IPS-15b (cell line): Measurements from ENCODE around the gene SYNE1.

Source experiments
- H3K27me3 ChIP-seq: one replicate; pipeline ENCODE4 v1.6.1; 2013; ENCODE audit warnings: low read length; ENCODE audit not compliant: control insufficient read depth, insufficient read depth
- H3K36me3 ChIP-seq: one replicate; pipeline ENCODE4 v1.6.1; 2013; ENCODE audit warnings: low read length; ENCODE audit not compliant: control insufficient read depth, insufficient read depth
- H3K4me1 ChIP-seq: one replicate; pipeline ENCODE4 v1.6.1; 2013; ENCODE audit warnings: mild to moderate bottlenecking, low read length; ENCODE audit not compliant: control insufficient read depth, insufficient read depth
- H3K4me3 ChIP-seq: one replicate; pipeline ENCODE4 v1.5.1; 2013; ENCODE audit warnings: low read depth, low read length
- H3K9ac ChIP-seq: one replicate; pipeline ENCODE4 v1.6.1; 2013; ENCODE audit warnings: low read depth, mild to moderate bottlenecking, low read length
- H3K9me3 ChIP-seq: one replicate; pipeline ENCODE4 v1.6.1; 2013; ENCODE audit warnings: mild to moderate bottlenecking, low read length; ENCODE audit not compliant: control insufficient read depth, insufficient read depth

Gene SYNE1

DNA sequence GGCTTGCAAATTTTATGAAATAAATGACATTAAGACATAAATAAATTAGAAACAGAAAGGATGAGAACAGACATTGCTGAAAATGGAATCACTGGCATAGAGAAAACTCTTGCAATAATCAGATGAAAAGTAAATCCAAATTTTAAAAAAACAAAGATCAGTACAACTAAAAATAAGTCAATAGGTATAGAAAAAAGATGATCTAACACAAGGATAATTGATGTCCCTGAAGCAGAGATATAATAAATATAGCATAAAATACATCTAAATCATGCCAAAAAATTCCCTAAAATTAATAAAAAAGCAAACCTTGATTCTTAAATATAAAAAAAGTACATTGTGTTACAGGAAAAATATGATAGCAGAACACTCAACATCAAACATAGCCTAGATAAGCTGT lies 379.6 kb downstream of the SYNE1 start:
- Histone ChIP-seq H3K27me3 (no peaks in the 10 kb centered on the region), H3K4me1 (no peaks in the 10 kb centered on the region), H3K9me3 (peaks cover under 1% of the 10 kb centered on the region), H3K9ac (no peak overlapping the region), H3K4me3 (no peak overlapping the region), H3K36me3 (no peaks in the 10 kb centered on the region)

DNA sequence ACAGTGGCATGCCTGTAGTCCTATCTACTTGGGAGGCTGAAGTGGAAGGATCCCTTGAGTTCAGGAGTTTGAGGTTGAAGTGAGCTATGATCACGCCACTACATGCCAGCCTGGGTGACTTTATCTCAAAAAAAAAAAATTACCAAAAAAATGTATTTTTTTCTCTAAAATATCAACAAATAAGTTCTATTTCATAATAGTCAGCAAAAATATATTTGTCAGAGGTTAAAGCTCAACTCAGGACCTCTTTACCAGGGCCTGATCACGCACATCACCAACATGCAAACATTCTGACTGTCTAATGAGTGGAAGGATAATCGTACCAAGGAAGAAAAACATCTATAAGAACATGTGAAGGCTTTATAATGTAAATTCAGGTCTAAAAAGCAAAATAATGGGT lies 387.0 kb downstream of the SYNE1 start:
- H3K4me3 ChIP-seq, result no peak overlapping the region
- H3K27me3 ChIP-seq, result no peaks in the 10 kb centered on the region
- no peak overlapping the region for H3K9ac ChIP-seq
- H3K36me3 ChIP-seq, result no peaks in the 10 kb centered on the region
- H3K4me1 ChIP-seq, result no peaks in the 10 kb centered on the region
- no peaks in the 10 kb centered on the region for H3K9me3 ChIP-seq

DNA sequence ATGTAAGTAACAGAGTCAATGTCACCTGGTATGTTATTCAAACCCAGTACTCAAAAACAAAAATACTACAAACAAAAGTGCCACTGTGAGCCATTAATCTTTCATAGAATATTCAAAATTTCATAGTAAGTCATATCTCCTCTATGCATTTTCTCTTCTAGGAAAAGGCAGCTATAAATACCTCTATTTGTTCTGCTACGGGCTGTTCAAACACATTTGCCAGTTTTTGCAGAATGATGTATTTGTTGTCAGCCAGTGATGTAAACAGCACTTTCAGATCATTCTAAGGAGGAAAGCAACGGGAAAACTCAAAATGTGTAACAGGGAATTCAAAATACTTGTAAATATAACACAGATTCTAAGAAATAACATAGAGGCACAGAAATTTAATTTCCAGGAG lies 388.2 kb downstream of the SYNE1 start:
- H3K36me3 ChIP-seq, result no peaks in the 10 kb centered on the region
- H3K9ac ChIP-seq, result no peak overlapping the region
- H3K4me3 ChIP-seq, result no peak overlapping the region
- H3K9me3 ChIP-seq, result no peaks in the 10 kb centered on the region
- H3K4me1 ChIP-seq, result no peaks in the 10 kb centered on the region
- H3K27me3 ChIP-seq, result no peaks in the 10 kb centered on the region

DNA sequence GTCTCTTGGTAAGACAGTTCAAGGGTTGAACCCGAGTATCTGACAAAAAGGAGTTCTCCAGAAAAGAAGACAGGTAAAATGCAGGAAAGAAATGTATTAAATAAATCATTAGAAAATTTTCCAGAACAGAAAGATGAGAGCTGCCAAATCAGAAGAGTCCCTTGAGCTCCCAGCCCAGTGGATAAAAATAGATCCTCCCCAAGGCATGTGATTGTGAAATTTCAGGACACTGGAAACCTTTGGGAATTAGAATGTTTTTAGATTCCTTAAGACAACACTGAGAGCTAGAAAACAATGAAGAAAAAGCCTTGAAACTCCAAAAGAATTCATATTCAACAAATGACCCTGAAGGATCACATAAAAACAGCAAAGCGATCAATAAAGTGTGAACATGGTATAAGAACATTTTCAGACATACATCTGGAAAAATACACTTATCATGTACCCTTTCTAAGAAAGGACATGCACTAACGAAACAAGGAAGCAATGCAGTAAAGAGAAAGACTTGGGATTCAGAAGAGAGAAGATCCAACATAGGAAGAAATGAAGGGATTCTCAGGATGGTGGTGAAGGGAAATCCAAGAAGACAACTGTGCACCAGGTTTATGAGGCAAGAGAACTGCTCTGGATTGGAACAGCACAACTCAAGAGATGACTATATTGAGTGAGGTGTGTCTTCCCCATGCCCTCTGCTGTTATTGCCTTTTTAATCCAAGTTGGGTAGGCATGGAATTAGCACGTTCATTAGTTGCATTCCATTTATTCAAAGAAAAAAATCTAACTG lies 390.4 kb downstream of the SYNE1 start:
- Histone ChIP-seq H3K9me3 (no peaks in the 10 kb centered on the region), H3K4me1 (no peaks in the 10 kb centered on the region), H3K4me3 (no peak overlapping the region), H3K27me3 (no peaks in the 10 kb centered on the region), H3K9ac (no peak overlapping the region), H3K36me3 (no peaks in the 10 kb centered on the region)

DNA sequence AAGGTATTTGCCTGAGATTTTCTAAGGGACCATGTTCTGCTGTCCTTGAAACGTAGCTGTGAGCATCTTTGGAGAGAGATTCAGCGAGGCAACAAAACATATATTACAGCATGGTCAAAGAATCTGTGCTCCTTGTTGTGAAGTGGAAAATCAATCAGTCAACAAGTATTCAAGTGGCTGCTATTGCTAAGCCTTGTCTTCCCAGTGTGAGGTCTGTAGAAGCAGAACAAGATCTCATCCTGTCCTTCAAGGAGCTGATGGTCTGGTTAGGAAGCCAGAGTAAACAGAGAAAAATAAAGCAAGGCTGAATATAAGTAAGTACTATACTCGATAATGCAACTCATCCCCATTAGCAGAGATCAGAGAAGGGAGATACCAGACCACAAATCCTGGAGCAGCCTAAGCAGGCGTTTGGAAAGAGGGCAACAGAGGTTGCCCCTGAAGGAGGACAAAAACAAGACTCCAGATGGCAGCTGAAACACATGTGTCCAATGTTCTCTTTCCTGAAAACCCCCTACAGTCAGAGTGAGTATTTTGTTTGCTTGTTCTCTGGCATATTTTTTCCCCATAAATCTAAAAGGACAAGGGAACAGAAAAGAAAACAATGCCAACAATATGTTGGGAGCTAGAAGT lies 392.0 kb downstream of the SYNE1 start:
- H3K4me1 ChIP-seq, result no peaks in the 10 kb centered on the region
- H3K9ac ChIP-seq, result no peak overlapping the region
- H3K27me3 ChIP-seq, result no peaks in the 10 kb centered on the region

DNA sequence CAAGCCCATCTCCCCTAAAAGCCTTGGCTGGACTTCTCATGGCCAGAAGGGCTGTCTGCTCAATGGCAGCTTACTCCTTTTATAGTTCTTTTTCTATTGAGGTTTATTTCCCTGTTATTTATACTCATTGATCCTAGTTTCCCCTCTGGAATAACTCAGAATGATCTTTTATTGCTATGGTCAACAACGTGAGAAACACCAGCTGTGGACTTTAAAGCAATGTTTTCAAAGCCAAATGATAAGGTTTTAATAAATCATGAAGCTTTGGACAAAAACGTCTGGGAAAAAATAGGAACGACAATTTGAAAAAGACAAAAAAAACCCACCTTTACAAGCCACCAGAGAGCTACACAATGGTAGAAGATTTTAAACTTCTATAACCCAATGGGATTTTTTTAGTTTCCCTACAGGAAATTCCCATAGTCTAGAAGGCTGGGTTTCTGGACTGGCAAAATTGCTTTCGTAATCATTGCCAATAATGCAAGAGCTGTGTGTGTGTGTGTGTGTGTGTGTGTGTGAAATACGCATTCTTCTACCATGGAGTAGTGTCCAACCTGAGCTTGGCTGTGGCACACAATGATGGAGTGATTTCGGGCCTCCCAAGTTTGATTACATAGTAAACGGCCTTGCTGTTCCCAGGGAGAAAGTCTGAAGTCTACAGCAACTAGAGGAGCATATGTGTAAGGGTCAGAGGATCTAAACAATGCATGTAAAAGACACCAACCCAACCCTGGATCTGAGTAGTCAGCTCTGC lies 396.0 kb downstream of the SYNE1 start:
- no peaks in the 10 kb centered on the region for H3K9me3 ChIP-seq
- no peak overlapping the region for H3K9ac ChIP-seq
- no peaks in the 10 kb centered on the region for H3K27me3 ChIP-seq
- H3K4me1 ChIP-seq, result no peaks in the 10 kb centered on the region
- no peak overlapping the region for H3K4me3 ChIP-seq
- H3K36me3 ChIP-seq, result no peaks in the 10 kb centered on the region

More for the DNA sequence above, 392.0 kb downstream of the SYNE1 start:
- Histone ChIP-seq H3K9me3 (no peaks in the 10 kb centered on the region), H3K36me3 (no peaks in the 10 kb centered on the region), H3K4me3 (no peak overlapping the region)

DNA sequence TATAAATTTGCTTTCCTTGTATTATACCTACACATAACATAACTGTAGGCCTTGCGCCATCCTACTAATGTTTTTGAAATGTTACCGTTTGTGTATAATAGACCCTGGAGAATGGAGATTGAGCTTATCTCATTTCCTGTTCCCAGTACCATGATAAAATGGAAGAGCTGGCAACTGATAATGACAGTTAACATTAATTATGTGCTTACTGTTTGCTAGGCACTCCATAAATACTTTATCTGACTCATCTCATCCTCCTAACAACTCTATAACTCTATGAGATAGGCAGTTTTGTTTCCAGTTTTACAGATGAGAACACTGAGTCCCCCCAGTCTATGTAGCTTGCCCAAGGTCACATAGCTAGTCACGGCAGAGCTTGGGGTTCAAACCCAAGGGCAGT lies 396.7 kb downstream of the SYNE1 start:
- Histone ChIP-seq H3K36me3 (no peaks in the 10 kb centered on the region), H3K9ac (no peak overlapping the region)

DNA sequence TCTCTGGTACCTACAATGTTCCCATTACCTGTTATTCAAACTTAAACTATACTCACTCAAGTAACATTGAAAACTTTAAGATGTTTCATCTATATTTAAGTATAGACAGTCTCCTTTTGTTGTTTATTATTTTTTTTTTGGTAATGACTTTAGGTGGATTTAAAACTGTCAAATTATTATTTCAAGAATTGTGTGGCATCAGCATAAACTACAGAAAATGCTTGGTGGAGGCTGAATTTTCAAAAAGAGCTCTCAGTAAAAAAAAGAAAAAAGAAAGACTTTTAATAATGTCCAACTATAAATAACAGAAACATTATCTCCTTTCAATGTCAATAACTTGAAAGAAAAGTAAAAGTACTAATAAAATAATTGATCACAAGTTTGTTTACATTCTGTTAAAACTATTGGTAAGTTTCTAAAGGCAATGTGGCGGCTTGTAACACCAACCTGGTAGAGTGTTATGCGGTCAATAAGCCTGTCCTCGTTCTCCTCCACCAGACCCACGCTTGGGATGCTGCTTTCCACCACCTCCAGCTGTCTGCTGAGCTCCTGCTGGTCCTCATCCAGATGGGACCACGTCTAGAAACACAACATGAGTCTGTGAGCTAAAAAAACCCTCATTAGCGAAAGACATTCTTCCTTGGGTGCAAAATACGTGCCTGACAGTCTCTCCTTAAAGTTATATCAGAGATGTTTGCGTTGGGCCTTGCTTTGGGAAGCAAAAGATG lies 400.6 kb downstream of the SYNE1 start:
- Histone ChIP-seq H3K36me3 (no peaks in the 10 kb centered on the region), H3K4me1 (no peaks in the 10 kb centered on the region), H3K4me3 (no peak overlapping the region), H3K9me3 (no peaks in the 10 kb centered on the region), H3K27me3 (no peaks in the 10 kb centered on the region), H3K9ac (no peak overlapping the region)

More for the DNA sequence above, 396.7 kb downstream of the SYNE1 start:
- Histone ChIP-seq H3K27me3 (no peaks in the 10 kb centered on the region), H3K4me3 (no peak overlapping the region), H3K9me3 (no peaks in the 10 kb centered on the region), H3K4me1 (no peaks in the 10 kb centered on the region)

DNA sequence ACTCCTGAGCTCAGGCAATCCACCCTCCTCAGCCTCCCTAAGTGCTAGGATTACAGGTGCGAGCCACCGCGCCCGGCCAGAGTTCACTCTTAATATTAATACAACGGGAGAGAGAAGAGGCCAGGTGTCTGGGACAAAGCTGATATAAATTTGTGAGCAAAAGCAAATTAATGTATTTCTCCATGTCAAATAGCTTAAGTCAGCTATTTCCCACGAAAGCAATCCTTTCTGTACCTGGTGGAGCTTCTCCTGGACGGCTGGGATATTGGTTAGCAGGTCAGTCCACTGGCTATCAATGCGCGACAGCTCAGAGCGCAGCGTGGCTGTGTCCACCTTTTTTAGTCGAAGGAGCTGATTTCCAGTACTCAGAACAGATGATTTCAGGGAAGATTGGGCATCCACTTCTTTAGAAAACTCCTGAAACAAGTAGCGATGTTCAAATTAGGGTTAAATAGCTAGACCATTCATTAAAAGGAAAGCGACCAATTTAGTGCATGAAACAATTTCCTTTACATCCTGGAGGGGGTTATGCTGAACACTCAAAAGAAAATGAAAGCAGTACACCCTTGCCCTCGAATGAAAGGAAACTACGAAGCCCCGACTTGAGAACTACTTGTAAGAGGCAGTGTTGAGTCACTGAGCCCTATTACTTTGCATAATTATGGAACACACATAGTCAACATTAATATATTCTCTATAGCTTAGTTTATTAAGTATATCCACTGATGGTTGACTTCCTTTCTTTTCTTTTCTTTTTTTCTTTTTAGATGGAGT lies 403.4 kb downstream of the SYNE1 start:
- Histone ChIP-seq H3K4me3 (no peak overlapping the region), H3K4me1 (no peaks in the 10 kb centered on the region), H3K9me3 (no peaks in the 10 kb centered on the region), H3K36me3 (no peaks in the 10 kb centered on the region), H3K27me3 (no peaks in the 10 kb centered on the region), H3K9ac (no peak overlapping the region)

DNA sequence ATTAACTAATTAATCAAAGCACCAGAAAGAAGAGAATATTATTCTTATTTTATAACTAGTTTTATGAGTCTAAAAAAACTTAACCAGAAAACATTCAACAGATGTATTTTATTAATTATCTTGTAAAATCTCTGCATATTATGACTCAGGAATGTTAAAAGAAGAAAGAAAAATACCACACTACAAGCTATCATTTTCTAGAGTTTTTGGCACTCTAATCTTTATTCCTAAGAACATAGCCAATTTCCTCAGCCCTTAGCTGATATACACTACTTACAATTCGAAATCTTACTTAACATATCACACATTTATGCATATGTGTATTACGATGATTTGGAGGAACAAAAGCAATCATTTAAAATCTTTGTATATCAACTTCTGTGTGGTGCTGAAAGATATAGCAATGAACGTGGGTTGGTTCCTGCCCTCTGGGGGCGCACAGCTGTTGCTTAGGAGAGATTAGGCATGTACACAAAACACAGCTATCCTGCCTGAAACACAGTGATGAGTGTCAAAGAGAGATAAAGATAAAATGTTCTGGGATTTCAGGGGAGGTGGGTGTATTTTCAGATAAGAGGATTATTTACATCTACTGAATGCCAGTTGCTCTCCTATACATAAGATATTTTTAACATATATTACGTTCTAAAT lies 404.5 kb downstream of the SYNE1 start:
- Histone ChIP-seq H3K9ac (no peak overlapping the region), H3K27me3 (no peaks in the 10 kb centered on the region), H3K4me1 (no peaks in the 10 kb centered on the region), H3K36me3 (no peaks in the 10 kb centered on the region), H3K9me3 (no peaks in the 10 kb centered on the region), H3K4me3 (no peak overlapping the region)
